H1 (cell line): ENCODE measurements around the gene KRT7. TPM values are rescaled to one million over a fixed set of nuclear protein-coding genes. Genes with fewer than 3 reads are reported as not detected.

Source experiments
- CTCF ChIA-PET: fragments of 300-600 bp; sonication (Branson Sonifier 250); formaldehyde crosslinking; loops from one replicate; lab custom pipeline; 2021; ENCODE audit not compliant: partially characterized antibody; lab: Charles Lee
- POLR2A ChIA-PET: fragments of 300-600 bp; sonication (Branson Sonifier 250); formaldehyde crosslinking; loops from one replicate; lab custom pipeline; 2021; ENCODE audit warnings: inconsistent platforms; ENCODE audit not compliant: partially characterized antibody; lab: Charles Lee
- DNase-seq, 2 experiments: peaks; one replicate each; pipeline versions ENCODE4 v3.0.0 to v3.0.0-alpha.2; 2010 to 2022; ENCODE audit warnings: low spot score in 2 of 2, low read depth in 1 of 2, mixed read lengths in 1 of 2
- FAIRE-seq: peaks from 2 replicates; lab custom pipeline; 2011; peaks lifted over from hg19 to GRCh38; lab: Jason Lieb, UNC
- H2AFZ ChIP-seq: 2 replicates; pipeline ENCODE4 v1.8.1; 2012; ENCODE audit warnings: low read length, inconsistent platforms
- H2AK5ac ChIP-seq: 2 replicates; pipeline ENCODE4 v1.6.1; 2013; ENCODE audit warnings: low read depth, low read length
- H2BK120ac ChIP-seq: replicated peaks from 2 replicates; pipeline ENCODE3; 2013; ENCODE audit warnings: low read depth, low read length, inconsistent platforms
- H2BK12ac ChIP-seq: 2 replicates; pipeline ENCODE4 v1.6.1; 2013; ENCODE audit warnings: low read depth, low read length
- H2BK15ac ChIP-seq: 2 replicates; pipeline ENCODE4 v1.6.1; 2013; ENCODE audit warnings: low read length
- H2BK20ac ChIP-seq: 2 replicates; pipeline ENCODE4 v1.6.1; 2013; ENCODE audit warnings: low read length
- H2BK5ac ChIP-seq: 2 replicates; pipeline ENCODE4 v1.6.1; 2013; ENCODE audit warnings: low read depth, low read length
- H3K14ac ChIP-seq: 2 replicates; pipeline ENCODE4 v1.6.1; 2013; ENCODE audit warnings: inconsistent platforms; ENCODE audit not compliant: insufficient read length
- H3K18ac ChIP-seq: 2 replicates; pipeline ENCODE4 v1.6.1; 2013; ENCODE audit warnings: low read length; ENCODE audit errors: extremely low read depth
- H3K23ac ChIP-seq: 2 replicates; pipeline ENCODE4 v1.6.1; 2013; ENCODE audit warnings: inconsistent platforms; ENCODE audit not compliant: insufficient read length
- H3K23me2 ChIP-seq: 2 replicates; pipeline ENCODE4 v1.6.1; 2013; ENCODE audit warnings: low read depth, low read length
- H3K27ac ChIP-seq: 2 replicates; pipeline ENCODE4 v1.6.1; 2011; ENCODE audit warnings: low read depth, low read length, inconsistent platforms
- H3K27me3 ChIP-seq, 4 experiments: replicated peaks in 1 of 4; 1 replicate in 1 of 4; 2 replicates in 3 of 4; pipeline versions ENCODE4 v1.6.1 to v1.8.1; 2011 to 2013; ENCODE audit warnings: low read length in 3 of 4, mild to moderate bottlenecking in 3 of 4, inconsistent platforms in 2 of 4, mixed read lengths in 2 of 4, moderate library complexity in 1 of 4; ENCODE audit not compliant: control insufficient read depth in 3 of 4, insufficient read depth in 3 of 4; ENCODE audit errors: extremely low read depth in 1 of 4
- H3K36me3 ChIP-seq, 4 experiments: 2 replicates each; pipeline versions ENCODE4 v1.6.1 to v1.8.1; 2011 to 2013; ENCODE audit warnings: mild to moderate bottlenecking in 4 of 4, low read length in 3 of 4, moderate library complexity in 2 of 4, control low read depth in 1 of 4, inconsistent platforms in 1 of 4; ENCODE audit not compliant: insufficient read depth in 4 of 4, control insufficient read depth in 2 of 4
- H3K4ac ChIP-seq: replicated peaks from 2 replicates; pipeline ENCODE3; 2013; ENCODE audit warnings: low read length, low read depth, mixed read lengths, inconsistent platforms; ENCODE audit not compliant: insufficient read length
- H3K4me1 ChIP-seq, 4 experiments: replicated peaks in 1 of 4; 1 replicate in 1 of 4; 2 replicates in 3 of 4; pipeline versions ENCODE4 v1.6.1 to v1.8.1; 2011 to 2013; ENCODE audit warnings: low read length in 3 of 4, inconsistent platforms in 2 of 4, mixed read lengths in 1 of 4; ENCODE audit not compliant: insufficient read depth in 4 of 4, control insufficient read depth in 3 of 4
- H3K4me2 ChIP-seq, 2 experiments: 2 replicates each; pipeline versions ENCODE4 v1.6.1 to v1.8.1; 2011 to 2013; ENCODE audit warnings: low read depth in 2 of 2, low read length in 2 of 2, control low read depth in 1 of 2, inconsistent platforms in 1 of 2, mild to moderate bottlenecking in 1 of 2; ENCODE audit not compliant: insufficient read depth in 1 of 2
- H3K4me3 ChIP-seq, 4 experiments: fragments of 200-600, 300-600 bp in 1 of 4; sonication (generic), shearing (Covaris generic), sonication (Bioruptor Twin) in 1 of 4; 2 replicates each; pipeline versions ENCODE4 v1.5.1 to v1.8.1; 2011 to 2016; ENCODE audit warnings: low read length in 4 of 4, low read depth in 3 of 4, control low read depth in 2 of 4, inconsistent platforms in 2 of 4, mild to moderate bottlenecking in 2 of 4, mixed read lengths in 1 of 4, moderate library complexity in 1 of 4; ENCODE audit not compliant: insufficient read depth in 2 of 4; ENCODE audit errors: extremely low read depth in 1 of 4
- H3K56ac ChIP-seq: replicated peaks from 2 replicates; pipeline ENCODE3; 2013; ENCODE audit warnings: low read depth, mild to moderate bottlenecking, mixed read lengths, low read length, inconsistent platforms; ENCODE audit not compliant: insufficient read length
- H3K79me1 ChIP-seq: 2 replicates; pipeline ENCODE4 v1.6.1; 2013; ENCODE audit warnings: low read depth, low read length, control low read depth
- H3K79me2 ChIP-seq, 2 experiments: 2 replicates each; pipeline versions ENCODE4 v1.6.1 to v1.8.1; 2012 to 2013; ENCODE audit warnings: low read length in 2 of 2, mild to moderate bottlenecking in 2 of 2, inconsistent platforms in 1 of 2; ENCODE audit not compliant: insufficient read depth in 2 of 2, control insufficient read depth in 1 of 2
- H3K9ac ChIP-seq, 4 experiments: replicated peaks in 1 of 4; 1 replicate in 1 of 4; 2 replicates in 3 of 4; pipeline versions ENCODE4 v1.6.1 to v1.8.1; 2011 to 2013; ENCODE audit warnings: low read depth in 3 of 4, low read length in 3 of 4, control low read depth in 2 of 4, mild to moderate bottlenecking in 2 of 4, moderate library complexity in 2 of 4, inconsistent platforms in 1 of 4; ENCODE audit errors: extremely low read depth in 1 of 4
- H3K9me3 ChIP-seq, 2 experiments: 2 replicates each; pipeline versions ENCODE4 v1.6.1 to v1.8.1; 2012 to 2013; ENCODE audit warnings: mild to moderate bottlenecking in 2 of 2, moderate library complexity in 2 of 2, control low read depth in 1 of 2, inconsistent platforms in 1 of 2, low read depth in 1 of 2, low read length in 1 of 2, mixed read lengths in 1 of 2; ENCODE audit not compliant: insufficient read depth in 2 of 2
- H4K20me1 ChIP-seq, 2 experiments: replicated peaks in 1 of 2; 2 replicates each; pipeline versions ENCODE3 to v1.8.1; 2011 to 2013; ENCODE audit warnings: inconsistent platforms in 2 of 2, low read length in 2 of 2, mild to moderate bottlenecking in 1 of 2; ENCODE audit not compliant: insufficient read depth in 2 of 2, control insufficient read depth in 1 of 2
- H4K5ac ChIP-seq: 2 replicates; pipeline ENCODE4 v1.6.1; 2013; ENCODE audit warnings: low read length, low read depth, mixed read lengths, inconsistent platforms; ENCODE audit not compliant: insufficient read length
- H4K8ac ChIP-seq: 2 replicates; pipeline ENCODE4 v1.8.0; 2013; ENCODE audit warnings: mild to moderate bottlenecking, moderate library complexity, low read length, inconsistent platforms; ENCODE audit not compliant: insufficient read depth; ENCODE audit errors: extremely low read depth
- H4K91ac ChIP-seq: replicated peaks from 2 replicates; pipeline ENCODE3; 2013; ENCODE audit warnings: low read length, mixed read lengths, inconsistent platforms; ENCODE audit not compliant: insufficient read length
- CHD1 ChIP-seq: IDR thresholded peaks from 2 replicates; pipeline ENCODE4 v1.6.1; 2012; ENCODE audit warnings: low read depth, low read length, improper control_type of control experiment
- GABPA ChIP-seq: IDR thresholded peaks from 2 replicates; pipeline ENCODE4 v1.6.1; 2011; ENCODE audit warnings: mild to moderate bottlenecking, low read length, moderate library complexity, borderline replicate concordance; ENCODE audit not compliant: insufficient read depth
- POLR2AphosphoS5 ChIP-seq: IDR thresholded peaks from 2 replicates; pipeline ENCODE4 v1.6.1; 2011; ENCODE audit warnings: low read depth, low read length
- SP1 ChIP-seq: IDR thresholded peaks from 2 replicates; pipeline ENCODE4 v1.6.1; 2011; ENCODE audit warnings: low read depth, low read length
- TBP ChIP-seq: IDR thresholded peaks from 2 replicates; pipeline ENCODE4 v1.6.1; 2011; ENCODE audit warnings: low read depth, low read length, improper control_type of control experiment
- TEAD4 ChIP-seq: IDR thresholded peaks from 2 replicates; pipeline ENCODE4 v1.6.1; 2012; ENCODE audit warnings: low read depth, low read length, inconsistent platforms, mixed read lengths
- YY1 ChIP-seq: IDR thresholded peaks from 2 replicates; pipeline ENCODE4 v1.6.1; 2011; ENCODE audit warnings: low read depth, mild to moderate bottlenecking, low read length
- WGBS, 2 experiments: shearing (Covaris generic) in 1 of 2; methylation state at CpG; one replicate each; pipeline versions ENCODE4 v1.1.6 to v1.1.7; 2013 to 2015; ENCODE audit warnings: low lambda C conversion rate in 2 of 2, mixed read lengths in 2 of 2, inconsistent platforms in 1 of 2, low coverage in 1 of 2, missing lambda C conversion rate in 1 of 2; ENCODE audit not compliant: insufficient replicate concordance in 2 of 2, insufficient coverage in 1 of 2, insufficient read length in 1 of 2; ENCODE audit errors: extremely low coverage in 1 of 2, missing lambda C conversion rate in 1 of 2; 5-methylcytosine and 5-hydroxymethylcytosine counted together
- polyA plus RNA-seq, 7 experiments: library from polyadenylated mRNA; depleted of rRNA in 3 of 7; stranded (reverse) in 5 of 7; unstranded in 2 of 7; fragments of >200 nt in 5 of 7; fragments of 200-250 nt in 2 of 7; gene quantifications; 1 replicate in 5 of 7; 2 replicates in 1 of 7; 4 replicates in 1 of 7; pipeline versions ENCODE4 v1.2.1 to v1.2.3, GENCODE V29; 2011 to 2013; ENCODE audit warnings: missing spikeins in 2 of 7, mixed read lengths in 2 of 7
- total RNA-seq: library from RNA; stranded (reverse); fragmentation: NEBNext Ultra II Directional; extraction: Animal tissue kit (Norgen Biotek cat#: 25700); gene quantifications from 2 replicates; pipeline ENCODE4 v1.2.1, GENCODE V29; 2021

Gene KRT7
- total and polyA plus RNA-seq, 2 of the 8 experiments (the other 6 are each of a cell fraction or from before 2014, with no cell fraction given), result 13.2 to 19.0 TPM

DNA sequence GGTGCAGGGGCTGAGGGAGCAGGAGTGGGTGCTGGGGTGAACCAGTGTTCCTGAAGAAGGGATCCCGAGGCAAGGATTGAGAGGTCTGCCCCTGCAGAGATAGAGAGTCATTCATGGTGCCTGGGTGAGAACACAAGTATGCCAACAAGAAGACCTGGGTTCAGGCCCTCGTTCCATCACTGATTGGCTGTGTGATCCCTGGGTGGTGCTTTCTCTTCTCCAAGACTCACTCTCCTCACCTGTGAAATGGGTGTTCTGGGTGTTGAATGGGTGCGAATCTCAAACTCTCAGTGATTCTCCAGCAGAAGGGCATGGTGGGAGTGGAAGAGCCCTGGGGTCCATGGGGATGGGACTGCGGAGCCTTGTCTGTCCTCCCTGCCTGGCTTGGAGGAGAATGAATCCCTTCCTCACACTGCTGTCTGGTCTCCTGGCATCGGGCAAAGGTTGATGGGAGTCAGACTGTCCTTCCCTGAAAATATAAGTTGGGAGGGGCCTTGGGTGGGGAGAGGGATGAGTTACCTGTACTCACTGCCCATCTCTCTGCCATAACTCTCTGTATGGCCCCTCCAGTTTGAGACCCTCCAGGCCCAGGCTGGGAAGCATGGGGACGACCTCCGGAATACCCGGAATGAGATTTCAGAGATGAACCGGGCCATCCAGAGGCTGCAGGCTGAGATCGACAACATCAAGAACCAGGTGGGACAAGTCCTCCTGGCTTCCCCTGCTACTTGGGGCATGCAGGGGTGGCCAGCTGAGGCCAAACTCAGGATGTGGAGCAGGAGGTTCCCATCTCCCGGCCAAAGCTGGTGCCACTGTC is 9.6 kb downstream of the KRT7 start:
- Histone ChIP-seq H4K8ac (no peak overlapping the region), H2BK15ac (no peak overlapping the region), H2BK12ac (no peak overlapping the region), H4K5ac (no peak overlapping the region), H2BK20ac (no peak overlapping the region), H3K4me2 (no peak overlapping the region), H2AK5ac (no peak overlapping the region), H3K9ac (no peak overlapping the region), H4K20me1 (no peaks in the 10 kb centered on the region), H3K27ac (no peak overlapping the region), H3K18ac (no peak overlapping the region), H3K56ac (no peak overlapping the region), H3K23me2 (no peaks in the 10 kb centered on the region; the same call in 1 of the 2 replicates), H3K79me2 (no peaks in the 10 kb centered on the region), H3K4me3 (no peak overlapping the region), H3K4me1 (peaks cover 7 to 17% (median 11%) of the 10 kb centered on the region in 4 experiments), H2AFZ (no peak overlapping the region), H2BK120ac (no peak overlapping the region), H3K4ac (no peak overlapping the region), H3K27me3 (no peaks in the 10 kb centered on the region; a peak in 2 of 7 replicates), H3K36me3 (no peaks in the 10 kb centered on the region; a peak in 1 of 8 replicates), H3K79me1 (no peaks in the 10 kb centered on the region), H3K23ac (no peak overlapping the region), H3K9me3 (no peaks in the 10 kb centered on the region), H3K14ac (no peak overlapping the region), H2BK5ac (no peak overlapping the region), H4K91ac (no peak overlapping the region)
- TF ChIP-seq TEAD4, result no peak
- TF ChIP-seq SP1, result no peak
- no peak for TF ChIP-seq GABPA
- TF ChIP-seq POLR2AphosphoS5, result no peak
- TF ChIP-seq TBP, result no peak
- no peak for TF ChIP-seq YY1
- TF ChIP-seq CHD1, result no peak
- POLR2A ChIA-PET, result no interaction called here
- CTCF ChIA-PET, result interaction anchor here (1.0 to 17.6 kb wide), 12 partner anchors 10 to 103 kb away, joined by 3 to 151 read pairs (median 5); no protein-coding TSS in a partner anchor
- 93% methylated on average over 11 of the region's 11 CpGs; no CpG with 5 or more reads in 1 of the 2 experiments for WGBS, 2 experiments
- FAIRE-seq (no peak), DNase-seq (no peak)
